Inflammatory macrophage (primary cell): ENCODE data around the gene AMMECR1.
"Not testable (repeated sequence)": the region's sequence is repeated elsewhere in the genome, so short reads cannot be mapped to it uniquely, and the experiment has no call there.

Experiments
- DNase-seq, 2 donors: peaks; one replicate each; pipeline ENCODE4 v3.0.0-alpha.2; 2020 to 2022
- total RNA-seq, 18 experiments: gene quantifications; one replicate each; lab custom pipeline; 2026; ENCODE audit warnings: mixed read lengths in 6 of 18, inconsistent platforms in 2 of 18; lab: John Stamatoyannopoulos, UW

Gene AMMECR1
- 6.8 to 28.1 (median 13.2) reads per million in 18 experiments for total RNA-seq

DNA sequence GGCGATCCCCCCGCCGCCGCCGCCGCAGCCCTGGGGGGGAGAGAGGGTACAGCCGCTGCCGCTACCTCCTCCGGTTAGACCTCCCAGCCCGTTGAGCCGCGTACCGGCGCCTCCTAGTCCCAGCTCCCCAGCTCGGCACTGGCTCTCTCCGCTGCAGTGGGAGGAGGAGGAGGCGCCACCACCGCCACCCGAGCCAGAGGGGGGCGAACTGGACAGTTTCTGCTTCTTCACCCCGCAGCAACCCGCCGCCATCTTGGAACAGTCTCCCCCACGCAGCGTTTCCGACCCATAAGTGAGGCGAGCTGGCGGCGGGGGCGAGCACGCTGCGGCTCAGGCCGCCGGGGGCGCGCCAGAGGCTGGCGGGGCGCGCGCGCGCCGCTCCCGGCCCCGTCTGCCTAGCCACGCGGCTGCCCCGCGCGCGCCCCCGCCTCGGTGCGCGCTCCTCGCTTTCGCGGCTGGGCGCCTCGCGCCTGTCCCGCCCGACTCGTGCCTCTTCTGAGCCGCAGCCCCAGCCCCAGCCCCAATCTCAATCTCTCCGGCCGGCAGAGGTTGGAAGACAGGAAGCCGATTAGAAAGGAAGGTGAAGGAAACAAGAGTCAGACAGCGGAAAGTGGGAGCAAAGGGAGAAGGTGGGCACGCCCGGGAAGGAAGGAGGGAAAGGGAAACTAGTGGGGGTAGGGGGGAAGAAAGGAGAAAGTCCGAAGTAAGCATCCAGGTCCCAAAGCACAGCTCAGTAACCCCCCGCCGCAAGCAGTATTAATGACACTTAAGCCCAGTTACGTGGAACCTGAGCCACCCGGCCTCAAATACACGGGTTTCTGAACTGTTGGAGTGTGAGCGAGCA is at the start of gene AMMECR1:
Gene AMMECR1, minus strand, starts transcription at position 266 of the 844 bp plus-strand sequence. Its CDS starts 14 bp downstream, at position 252.
- peak; percentile 77 to 89 for DNase-seq

DNA sequence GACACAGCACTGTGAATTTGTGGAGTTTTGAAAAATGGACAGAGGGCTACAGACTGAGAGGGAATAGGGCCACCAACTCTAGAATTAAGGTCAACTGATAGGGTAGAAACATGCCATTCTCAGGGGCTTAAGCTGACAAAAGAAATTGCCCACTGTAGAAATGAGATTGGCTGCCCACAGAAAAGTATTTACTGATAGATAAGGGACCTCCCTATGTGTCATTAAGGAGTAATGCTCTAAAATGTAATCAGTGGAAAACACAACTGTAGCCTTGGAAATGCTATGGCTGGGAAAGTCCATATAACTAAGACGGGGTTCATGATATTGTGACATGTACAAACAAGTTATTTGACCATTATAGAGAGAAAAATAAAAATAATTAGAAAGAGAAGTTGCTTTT is 45.4 kb upstream of the AMMECR1 start:
- DNase-seq: no peak

DNA sequence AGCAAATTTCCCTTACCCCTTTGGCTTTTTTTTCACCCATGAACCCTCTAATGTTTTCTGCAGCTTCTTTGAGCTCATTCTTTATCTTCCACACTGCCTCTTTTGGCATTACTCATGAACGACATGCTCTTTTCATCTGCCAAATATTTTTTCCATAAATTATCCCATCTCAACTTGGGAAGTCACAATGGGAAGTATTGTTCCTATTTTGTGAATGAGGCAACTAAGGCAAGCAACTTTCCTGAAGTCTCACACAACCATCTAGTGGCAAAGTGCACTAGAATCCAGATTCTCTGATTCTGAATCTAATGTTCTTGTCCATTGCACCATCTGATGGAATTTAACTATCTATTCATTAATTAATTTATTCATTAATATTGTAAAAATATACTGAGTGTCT is 41.4 kb upstream of the AMMECR1 start:
- DNase-seq: no peak

DNA sequence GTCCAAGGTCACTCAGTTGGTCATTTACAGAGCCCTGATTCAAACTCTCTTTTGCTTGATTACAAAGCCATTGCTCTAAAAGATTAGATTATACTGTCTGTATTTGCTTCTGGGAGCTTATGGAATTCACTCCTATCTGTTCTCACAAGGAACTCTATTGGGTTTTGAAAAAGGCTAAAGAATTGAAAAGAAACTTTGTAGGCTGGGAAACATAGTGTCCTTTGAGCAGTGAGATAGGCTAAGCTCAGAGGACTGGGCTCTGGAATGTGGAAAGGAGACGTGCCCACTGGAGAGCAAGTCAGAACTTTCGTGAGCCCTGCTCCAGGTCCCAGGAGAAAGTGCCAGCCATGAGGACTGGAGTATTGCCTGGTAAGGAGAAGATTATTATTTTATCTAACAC is 40.7 kb upstream of the AMMECR1 start, which contains the start of gene RTL9:
Gene RTL9, plus strand, starts transcription at position 301 of the 400 bp plus-strand sequence. CDS start 91,770 bp downstream, outside the sequence.
- no peak for DNase-seq

DNA sequence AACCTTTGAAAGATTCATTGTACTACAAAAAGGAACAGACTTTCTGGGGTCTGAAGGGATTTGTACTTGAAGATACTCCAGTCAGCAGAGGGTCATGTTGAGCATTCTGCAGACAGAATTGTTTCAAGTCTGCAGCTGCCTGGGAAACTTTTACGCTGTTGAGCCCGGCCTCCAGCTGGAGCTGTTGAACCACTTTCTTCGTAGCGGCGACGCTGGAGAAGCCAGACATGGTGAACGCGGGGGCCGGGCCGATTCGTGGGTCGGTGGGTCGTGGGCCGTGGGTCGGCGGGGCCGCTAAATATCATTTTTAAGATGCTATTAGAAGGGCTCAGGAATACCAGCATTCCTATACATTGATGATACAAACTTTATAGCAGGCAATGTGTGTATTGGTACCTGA is 28.8 kb upstream of the AMMECR1 start:
- DNase-seq: no peak

DNA sequence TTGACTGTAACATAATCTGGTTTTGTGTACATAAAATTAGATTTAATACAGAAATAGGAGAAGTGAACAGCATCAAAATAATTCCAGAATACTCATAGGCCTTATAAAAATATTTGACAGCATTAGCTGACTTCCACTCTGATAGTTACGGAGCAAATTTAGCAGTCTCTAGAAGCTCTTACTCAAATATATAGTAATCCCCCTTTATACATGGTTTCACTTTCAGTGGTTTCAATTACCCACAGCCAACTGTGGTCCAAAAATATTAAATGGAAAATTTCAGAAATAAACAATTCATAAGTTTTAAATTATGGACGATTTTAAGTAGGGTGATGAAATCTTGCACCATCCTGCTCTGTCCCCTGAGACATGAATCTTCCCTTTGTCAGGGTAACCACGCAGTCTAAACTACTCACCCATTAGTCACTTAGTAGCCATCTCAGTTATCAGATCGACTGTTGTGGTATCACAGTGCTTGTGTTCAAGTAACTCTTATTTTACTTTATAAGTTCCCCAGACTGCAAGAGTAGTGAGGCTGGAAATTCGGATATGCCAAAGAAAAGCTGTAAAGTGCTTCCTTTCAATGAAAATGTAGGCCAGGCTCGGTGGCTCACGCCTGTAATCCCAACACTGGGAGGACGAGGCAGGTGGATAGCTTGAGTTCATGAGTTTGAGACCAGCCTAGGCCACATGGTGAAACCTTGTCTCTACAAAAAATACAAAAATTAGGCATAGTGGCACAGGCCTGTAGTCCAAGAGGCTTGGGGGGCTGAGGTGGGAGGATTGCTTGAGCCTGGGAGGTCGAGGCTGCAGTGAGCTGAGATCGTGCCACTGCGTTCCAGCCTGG is 23.5 kb upstream of the AMMECR1 start:
- DNase-seq: no peak

DNA sequence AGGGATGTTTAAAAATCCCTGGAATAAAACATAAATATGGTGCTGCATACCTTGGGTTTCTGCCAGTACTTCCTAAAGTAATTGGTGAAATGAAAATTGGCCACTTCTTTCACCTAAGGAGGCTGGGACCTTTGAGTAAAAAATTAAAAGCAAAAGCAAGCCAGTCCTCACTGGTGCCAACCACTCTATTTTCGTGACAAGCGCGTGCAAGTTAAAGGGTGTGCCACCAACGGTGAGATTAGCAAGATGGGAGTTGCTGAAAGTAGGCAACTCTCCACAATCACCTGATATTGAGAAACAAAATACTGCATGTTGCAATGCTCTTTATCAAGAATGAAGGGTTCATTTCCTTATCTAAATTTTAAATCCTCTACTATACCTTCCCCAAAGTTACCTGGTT is 21.1 kb upstream of the AMMECR1 start:
- DNase-seq: no peak

DNA sequence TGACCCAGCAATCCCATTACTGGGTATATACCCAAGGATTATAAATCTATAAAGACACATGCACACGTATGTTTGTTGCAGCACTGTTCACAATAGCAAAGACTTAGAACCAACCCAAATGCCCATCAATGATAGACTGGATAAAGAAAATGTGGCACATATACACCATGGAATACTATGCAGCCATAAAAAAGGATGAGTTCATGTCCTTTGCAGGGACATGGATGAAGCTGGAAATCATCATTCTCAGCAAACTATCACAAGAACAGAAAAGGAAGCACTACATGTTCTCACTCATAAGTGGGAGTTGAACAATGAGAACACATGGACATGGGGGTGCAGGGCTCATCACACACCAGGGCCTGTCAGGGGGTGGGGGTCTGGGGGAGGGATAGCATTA is 15.6 kb upstream of the AMMECR1 start:
- DNase-seq: not testable (repeated sequence)

DNA sequence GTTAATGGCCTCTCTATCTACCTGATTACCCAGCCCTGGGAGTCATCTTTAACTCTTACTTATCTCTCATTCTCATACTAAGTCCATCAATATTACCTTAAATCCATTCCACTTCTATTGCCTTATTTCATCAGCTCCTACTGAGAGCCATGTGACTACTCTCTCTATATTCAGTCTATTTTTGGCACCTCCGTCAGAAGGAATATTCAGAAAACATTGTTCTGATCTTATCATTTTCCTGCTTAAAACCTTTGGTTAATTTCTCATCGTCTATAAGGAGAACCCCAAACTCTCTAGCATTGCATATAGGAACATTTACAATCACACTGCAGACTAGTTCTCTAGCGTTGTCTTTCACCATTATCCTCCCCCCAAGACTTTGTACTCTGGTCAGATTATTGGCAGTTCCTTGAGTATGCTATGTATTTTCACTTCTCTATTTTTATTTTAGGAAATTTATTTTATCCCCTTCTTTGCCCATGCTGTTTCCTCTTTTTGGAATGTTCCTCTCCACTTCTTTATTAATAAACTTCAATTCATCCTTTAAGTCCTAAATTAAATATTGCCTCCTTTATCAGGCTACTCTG is 13.7 kb upstream of the AMMECR1 start:
- DNase-seq: peak in 1 of 2 donors; percentile 31

DNA sequence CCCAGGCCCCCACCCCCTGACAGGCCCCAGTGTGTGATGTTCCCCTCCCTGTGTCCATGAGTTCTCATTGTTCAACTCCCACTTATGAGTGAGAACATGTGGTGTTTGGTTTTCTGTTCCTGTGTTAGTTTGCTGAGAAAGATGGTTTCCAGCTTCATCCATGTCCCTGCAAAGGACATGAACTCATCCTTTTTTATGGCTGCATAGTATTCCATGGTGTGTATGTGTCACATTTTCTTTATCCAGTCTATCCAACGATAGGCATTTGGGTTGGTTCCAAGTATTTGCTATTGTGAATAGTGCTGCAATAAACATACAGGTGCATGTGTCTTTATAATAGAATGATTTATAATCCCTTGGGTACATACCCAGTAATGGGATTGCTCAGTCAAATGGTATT is 10.7 kb upstream of the AMMECR1 start:
- DNase-seq: not testable (repeated sequence)

DNA sequence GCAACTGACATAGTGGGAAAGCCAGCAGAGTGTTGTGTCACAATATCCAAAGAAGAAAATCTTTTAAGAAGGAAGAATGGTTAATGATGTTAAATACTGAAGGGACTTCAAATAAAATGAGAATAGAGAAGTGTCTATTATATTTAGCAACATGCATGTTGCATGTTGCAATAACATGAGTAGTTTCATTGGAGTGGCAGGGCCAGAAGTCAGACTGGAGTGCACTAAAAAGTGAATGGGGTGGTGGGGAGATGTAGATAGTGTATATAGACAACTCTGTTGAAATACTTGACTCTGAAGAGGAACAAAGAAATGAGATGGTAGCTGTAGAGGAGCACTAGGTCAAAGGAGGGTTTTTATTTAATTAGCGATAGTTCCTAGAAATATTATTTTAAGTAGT is 9.5 kb upstream of the AMMECR1 start:
- peak; percentile 53 to 79 for DNase-seq

DNA sequence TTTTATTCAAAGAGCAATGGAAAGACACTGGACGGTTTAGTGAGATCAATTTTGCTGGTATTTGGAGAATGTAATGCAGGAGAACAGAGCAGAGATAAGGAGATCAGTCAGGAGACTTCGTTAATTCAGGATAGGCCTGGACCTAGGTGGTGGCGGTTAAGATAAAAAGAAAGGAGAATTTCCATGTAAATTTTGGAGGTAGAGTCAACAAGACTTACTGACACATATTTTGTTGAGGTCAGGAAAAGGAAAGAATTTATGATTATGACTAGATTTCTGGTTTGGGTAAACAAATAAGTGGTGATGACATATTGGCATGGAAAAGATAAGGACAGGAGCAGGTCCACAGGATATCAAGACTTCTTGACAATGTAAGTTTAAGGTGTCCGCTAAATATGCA is 8.8 kb upstream of the AMMECR1 start:
- DNase-seq: no peak

DNA sequence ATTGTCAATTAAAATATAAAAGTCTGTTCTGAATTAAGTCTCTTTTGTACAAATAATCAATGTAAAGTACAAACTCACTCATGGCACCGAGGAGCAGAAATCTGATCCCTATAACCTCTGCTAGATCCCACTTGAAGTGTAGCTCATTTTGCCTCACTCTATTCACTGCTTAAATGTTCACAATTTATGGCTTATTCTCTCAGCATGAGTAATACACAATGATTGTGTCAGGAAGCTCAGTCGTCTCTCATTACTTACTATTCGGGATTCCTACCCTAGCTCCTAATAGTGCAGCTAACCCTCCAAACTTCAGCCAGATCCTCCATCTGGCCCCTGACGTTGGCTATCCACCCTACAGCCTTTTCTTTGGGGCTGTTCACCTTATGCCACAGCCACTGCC is 4.7 kb upstream of the AMMECR1 start:
- no peak for DNase-seq

DNA sequence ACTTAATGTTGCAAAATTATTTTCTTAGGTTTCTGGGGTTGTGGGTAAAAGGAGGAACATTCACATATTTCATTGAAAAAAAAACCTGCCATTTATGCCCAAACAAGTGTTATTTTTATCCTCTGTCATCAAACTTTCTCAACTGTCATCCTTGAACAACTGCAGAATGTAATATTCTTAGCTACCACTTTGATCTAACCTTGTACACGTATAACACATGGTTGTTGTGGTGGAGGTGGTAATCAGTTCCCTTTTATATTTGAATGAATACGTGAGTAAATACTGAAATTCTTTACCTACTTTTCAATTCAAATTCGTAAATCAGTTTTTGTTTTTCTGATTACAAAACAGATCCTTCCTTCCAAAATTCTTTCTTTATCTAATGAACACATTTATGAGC is 3.8 kb upstream of the AMMECR1 start:
- no peak for DNase-seq

DNA sequence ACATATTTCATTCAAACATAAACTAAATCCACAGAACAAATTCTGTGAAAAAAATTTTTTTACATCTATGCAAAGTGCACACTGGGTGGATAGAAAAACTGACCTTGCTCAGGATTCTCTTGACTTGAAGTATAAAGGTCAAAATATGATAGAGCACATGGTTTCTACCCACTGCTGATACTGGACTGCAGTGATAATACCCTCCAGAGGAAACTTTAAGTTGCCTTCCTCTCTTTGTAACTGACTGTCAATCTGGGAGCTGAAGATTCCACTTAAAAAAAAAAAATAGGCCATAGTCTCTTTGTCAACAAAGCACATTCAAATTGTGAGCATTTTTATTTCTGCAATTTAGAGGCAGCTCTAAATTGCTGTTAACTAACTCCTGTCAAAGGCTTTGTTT is 3.2 kb upstream of the AMMECR1 start:
- DNase-seq: no peak

DNA sequence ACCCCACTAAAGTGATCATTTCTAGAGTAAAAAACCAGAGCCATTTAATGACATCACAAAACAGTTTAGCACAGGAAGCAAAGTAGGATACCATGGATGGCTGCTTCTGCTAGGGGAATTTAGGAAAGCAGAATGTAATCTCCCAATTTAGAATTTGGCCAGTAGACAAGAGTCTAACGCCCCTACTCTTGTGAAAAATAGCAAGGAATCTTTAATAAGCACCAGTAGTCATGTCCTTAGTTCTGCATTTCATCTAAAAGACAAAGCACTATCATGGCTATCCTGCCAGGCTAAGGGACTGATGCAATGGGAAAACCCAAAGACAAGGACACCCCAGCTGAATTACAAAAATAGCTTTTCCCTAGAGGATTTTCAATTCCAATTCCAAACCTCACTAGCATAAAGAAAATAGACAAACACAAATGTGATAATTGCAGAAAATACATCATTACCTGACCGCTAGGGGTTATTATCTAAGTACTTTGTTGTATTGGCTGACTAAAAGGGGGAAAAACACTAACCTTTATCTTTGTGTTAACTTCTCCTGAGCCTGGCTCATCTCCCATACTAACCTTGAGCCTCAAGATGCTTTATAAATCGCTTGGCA is 2.6 kb upstream of the AMMECR1 start:
- no peak for DNase-seq

DNA sequence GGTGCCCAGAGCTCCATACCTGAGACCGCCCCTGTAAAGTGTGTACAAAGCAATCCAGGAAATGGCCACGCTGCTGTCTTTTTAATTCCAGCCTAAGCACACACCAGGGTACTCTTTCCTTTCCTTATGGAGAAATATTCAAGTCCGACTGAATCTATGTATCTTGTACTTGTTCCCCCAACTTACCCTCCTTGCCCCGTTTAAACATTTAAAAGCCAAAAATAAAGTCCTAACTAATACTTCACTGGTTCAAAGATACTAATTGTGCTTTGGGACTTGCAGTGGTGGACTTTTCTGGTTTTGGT is 731 bp upstream of the AMMECR1 start:
- DNase-seq: no peak

DNA sequence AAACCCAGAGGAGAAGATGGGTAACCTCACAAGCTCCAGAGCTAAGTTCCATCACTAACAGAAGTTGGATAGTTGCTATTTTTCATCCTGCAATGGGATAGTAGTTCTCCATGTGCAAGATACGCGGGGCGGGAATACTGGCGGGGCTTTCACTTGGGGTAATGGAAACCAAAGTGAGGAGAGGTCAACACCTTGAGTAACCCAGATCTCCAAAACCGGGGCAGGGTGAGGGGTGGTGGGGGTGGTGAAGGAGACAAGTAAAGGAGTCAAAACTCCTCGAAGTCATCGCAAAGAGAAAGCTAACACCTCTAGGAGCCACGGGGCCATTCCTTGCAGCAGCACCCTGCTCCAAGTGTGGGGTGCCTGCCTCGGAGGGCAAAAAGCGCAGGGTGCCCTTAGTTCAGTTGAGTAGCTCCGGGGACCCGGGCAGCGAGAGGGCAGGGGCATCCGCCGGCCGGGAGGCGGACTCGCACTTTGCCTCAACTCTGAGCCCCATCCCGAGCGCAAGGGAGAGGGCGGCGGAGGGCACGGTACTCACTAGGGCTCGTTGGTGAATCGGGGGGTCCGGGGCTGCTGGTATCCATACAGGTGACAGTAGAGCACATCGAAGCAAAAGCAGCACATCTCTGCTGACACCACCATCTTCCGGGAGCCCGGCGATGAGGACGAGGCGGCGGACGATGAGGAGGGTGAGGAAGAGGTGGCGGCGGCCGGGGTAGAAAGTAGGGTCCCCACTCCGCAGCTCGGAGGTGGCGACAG is 645 bp downstream of the AMMECR1 start:
- DNase-seq: no peak

DNA sequence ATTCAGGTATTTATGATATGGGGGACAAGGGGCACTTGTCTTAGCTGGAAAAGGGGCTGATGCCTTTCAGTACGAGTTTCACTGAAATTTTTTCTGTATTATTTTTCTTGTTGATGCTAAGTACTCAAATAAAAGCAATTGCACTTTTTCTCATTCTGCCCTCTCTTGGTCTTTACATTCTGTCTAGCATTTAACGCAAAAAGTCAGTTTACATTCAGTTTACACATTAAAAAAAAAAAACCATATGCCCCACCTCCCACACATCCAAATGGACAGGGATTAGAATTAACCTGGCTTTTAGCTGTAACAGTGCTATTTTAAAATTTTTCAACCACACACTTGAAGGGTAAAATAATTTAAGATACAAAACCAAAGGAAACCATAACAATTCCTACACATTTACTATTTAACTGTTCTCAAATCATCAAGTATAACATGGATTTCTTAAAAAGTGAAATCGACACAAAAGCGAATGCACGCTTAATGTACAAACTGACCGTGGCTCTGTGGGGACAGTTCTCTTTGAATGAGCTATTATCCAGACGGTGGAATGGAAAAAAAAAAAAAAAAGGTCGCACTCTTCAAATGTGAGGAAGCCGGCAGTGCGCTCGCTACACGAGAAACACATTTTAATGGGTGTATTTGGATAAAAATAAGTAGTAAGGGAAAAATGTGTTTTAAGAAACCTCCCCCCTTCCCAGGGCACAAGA is 1.4 kb downstream of the AMMECR1 start:
- no peak for DNase-seq

DNA sequence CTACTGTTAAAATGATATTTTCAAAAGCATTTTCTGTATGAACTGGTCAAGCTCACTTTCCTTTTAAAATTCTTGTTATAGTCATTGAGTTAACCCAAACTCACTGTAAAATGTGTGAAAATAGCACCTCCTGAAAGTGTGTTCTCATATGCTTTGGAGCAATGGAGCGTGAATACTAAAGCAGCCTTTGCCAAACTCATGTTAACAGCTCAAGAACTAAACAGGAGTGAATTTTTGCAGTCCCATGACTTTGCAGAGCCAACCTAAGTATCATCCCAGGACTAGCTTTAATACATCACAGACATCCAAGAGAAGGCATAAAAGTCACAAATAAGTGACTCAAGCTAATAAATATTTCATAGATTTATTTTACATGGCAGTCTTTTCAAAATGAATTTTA is 2.3 kb downstream of the AMMECR1 start:
- no peak for DNase-seq

DNA sequence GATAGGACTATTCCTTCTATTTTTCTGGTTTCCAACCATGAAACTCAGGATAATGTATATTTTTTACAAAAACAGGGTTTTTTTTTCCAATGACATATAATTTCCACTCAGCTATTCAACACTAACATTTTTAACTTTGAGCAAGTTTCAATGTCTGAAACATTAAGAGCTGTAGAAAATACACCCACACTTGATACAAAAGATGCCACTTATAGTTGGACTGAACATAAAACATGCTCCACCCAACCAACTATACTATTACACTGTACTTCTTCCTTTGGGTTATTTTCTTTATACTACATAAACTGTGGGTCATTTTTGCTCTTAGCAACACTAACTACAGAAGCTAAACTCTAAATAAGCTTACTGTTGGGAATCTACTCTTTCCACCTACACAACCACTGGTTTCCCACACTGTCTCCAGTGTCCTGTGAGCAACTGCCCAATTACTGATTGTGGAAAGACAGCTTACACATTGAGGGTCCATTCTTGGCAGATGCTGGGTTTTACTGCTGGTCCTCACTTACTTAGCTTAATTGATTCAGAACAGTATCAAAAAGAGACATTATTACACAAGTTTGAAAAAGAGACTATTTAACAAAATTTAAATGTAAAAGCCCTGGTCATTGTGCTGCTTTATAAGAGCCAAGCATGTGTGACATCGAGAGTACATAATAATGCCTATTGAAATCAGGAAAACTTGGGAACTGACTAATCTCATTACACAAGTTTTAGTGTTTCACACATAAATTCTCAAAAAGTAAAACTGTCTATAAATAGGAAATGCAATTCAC is 6.3 kb downstream of the AMMECR1 start:
- DNase-seq: no peak
